ENCODE data around the gene FRY. TPM values are rescaled to one million over a fixed set of nuclear protein-coding genes. Genes with fewer than 3 reads are reported as not detected.

Gene FRY
- total RNA-seq, 1 experiment from 2014 or later = 5.3 TPM

GRCh38 chr13:32016119-32016518 lies 15.5 kb upstream of the FRY start (continued):
- TF ChIP-seq, protein P1, sequence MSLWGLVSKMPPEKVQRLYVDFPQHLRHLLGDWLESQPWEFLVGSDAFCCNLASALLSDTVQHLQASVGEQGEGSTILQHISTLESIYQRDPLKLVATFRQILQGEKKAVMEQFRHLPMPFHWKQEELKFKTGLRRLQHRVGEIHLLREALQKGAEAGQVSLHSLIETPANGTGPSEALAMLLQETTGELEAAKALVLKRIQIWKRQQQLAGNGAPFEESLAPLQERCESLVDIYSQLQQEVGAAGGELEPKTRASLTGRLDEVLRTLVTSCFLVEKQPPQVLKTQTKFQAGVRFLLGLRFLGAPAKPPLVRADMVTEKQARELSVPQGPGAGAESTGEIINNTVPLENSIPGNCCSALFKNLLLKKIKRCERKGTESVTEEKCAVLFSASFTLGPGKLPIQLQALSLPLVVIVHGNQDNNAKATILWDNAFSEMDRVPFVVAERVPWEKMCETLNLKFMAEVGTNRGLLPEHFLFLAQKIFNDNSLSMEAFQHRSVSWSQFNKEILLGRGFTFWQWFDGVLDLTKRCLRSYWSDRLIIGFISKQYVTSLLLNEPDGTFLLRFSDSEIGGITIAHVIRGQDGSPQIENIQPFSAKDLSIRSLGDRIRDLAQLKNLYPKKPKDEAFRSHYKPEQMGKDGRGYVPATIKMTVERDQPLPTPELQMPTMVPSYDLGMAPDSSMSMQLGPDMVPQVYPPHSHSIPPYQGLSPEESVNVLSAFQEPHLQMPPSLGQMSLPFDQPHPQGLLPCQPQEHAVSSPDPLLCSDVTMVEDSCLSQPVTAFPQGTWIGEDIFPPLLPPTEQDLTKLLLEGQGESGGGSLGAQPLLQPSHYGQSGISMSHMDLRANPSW (CRISPR knock-in tag; conservative IDR thresholded peaks at IDR 0.05; ENCODE audit: low read depth) = no peak
- TF ChIP-seq ERG (CRISPR knock-in tag; IDR thresholded peaks at IDR 0.05) (no peak), ELF4 (CRISPR knock-in tag; IDR thresholded peaks at IDR 0.05; ENCODE audit: low read depth) (no peak), SMAD3 (CRISPR knock-in tag; IDR thresholded peaks at IDR 0.05; ENCODE audit: borderline replicate concordance) (no peak), MXD4 (CRISPR knock-in tag; IDR thresholded peaks at IDR 0.05; ENCODE audit: borderline replicate concordance) (no peak), SMAD4 (CRISPR knock-in tag; IDR thresholded peaks at IDR 0.05) (no peak), ZNF138 (CRISPR knock-in tag; conservative IDR thresholded peaks at IDR 0.05) (no peak)
- TF ChIP-seq, protein P2, sequence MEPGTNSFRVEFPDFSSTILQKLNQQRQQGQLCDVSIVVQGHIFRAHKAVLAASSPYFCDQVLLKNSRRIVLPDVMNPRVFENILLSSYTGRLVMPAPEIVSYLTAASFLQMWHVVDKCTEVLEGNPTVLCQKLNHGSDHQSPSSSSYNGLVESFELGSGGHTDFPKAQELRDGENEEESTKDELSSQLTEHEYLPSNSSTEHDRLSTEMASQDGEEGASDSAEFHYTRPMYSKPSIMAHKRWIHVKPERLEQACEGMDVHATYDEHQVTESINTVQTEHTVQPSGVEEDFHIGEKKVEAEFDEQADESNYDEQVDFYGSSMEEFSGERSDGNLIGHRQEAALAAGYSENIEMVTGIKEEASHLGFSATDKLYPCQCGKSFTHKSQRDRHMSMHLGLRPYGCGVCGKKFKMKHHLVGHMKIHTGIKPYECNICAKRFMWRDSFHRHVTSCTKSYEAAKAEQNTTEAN (CRISPR knock-in tag; IDR thresholded peaks at IDR 0.05) = no peak
- TF ChIP-seq, protein P3, sequence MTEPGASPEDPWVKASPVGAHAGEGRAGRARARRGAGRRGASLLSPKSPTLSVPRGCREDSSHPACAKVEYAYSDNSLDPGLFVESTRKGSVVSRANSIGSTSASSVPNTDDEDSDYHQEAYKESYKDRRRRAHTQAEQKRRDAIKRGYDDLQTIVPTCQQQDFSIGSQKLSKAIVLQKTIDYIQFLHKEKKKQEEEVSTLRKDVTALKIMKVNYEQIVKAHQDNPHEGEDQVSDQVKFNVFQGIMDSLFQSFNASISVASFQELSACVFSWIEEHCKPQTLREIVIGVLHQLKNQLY (CRISPR knock-in tag; IDR thresholded peaks at IDR 0.05) = no peak

DNA sequence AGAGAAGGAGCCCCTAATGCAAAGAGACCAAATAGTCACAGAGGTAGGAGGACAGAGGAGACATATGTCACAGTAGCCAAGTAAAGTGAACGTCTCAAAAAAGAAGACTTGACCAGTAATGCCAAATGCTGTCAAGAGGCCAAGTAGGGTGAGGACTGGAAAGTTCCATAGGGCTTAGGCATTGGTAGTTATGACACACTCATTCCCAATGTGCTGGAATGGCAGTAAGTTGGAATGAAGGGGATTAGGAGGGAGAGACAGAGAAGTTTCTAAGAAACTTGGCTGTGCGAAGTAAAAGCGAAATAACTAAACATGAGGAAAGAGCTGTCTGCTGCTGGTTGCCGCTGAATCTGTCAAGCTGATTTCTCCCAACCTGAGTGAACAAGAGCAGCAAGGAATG lies 14.9 kb upstream of the FRY start:
- ChIA-PET CTCF (interaction anchor here (2.2 kb wide), 1 partner anchor 106 kb away, joined by 8 read pairs; no protein-coding TSS in a partner anchor), POLR2A (no interaction called here)
- no peaks in the 10 kb centered on the region for H3K9me3 Mint-ChIP-seq
- no peaks in the 10 kb centered on the region for H3K27me3 Mint-ChIP-seq (ENCODE audit: low read depth)
- DNase-seq (ENCODE audit: low spot score) (no peak), ATAC-seq (no peak)
- no peaks in the 10 kb centered on the region for H3K36me3 Mint-ChIP-seq
- H3K27ac Mint-ChIP-seq = no peak overlapping the region
- peaks cover 3% of the 10 kb centered on the region; the same call in 1 of the 2 replicates for H3K4me1 Mint-ChIP-seq
- H3K4me3 Mint-ChIP-seq = no peak overlapping the region
- TF ChIP-seq, protein P3 (CRISPR knock-in tag; IDR thresholded peaks at IDR 0.05) = no peak
- TF ChIP-seq, protein P4, sequence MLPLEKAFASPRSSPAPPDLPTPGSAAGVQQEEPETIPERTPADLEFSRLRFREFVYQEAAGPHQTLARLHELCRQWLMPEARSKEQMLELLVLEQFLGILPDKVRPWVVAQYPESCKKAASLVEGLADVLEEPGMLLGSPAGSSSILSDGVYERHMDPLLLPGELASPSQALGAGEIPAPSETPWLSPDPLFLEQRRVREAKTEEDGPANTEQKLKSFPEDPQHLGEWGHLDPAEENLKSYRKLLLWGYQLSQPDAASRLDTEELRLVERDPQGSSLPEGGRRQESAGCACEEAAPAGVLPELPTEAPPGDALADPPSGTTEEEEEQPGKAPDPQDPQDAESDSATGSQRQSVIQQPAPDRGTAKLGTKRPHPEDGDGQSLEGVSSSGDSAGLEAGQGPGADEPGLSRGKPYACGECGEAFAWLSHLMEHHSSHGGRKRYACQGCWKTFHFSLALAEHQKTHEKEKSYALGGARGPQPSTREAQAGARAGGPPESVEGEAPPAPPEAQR (CRISPR knock-in tag; IDR thresholded peaks at IDR 0.05) = no peak
- no peak for TF ChIP-seq TCF7 (CRISPR knock-in tag; IDR thresholded peaks at IDR 0.05; ENCODE audit: low read depth)
- no peak for TF ChIP-seq ZNF317 (CRISPR knock-in tag; IDR thresholded peaks at IDR 0.05; ENCODE audit: borderline replicate concordance, low read depth)
- TF ChIP-seq ZNF532 (CRISPR knock-in tag; IDR thresholded peaks at IDR 0.05; ENCODE audit: borderline replicate concordance) = no peak
- TF ChIP-seq ZNF396 (CRISPR knock-in tag; IDR thresholded peaks at IDR 0.05; ENCODE audit: borderline replicate concordance) = no peak
- TF ChIP-seq ZNF281 (CRISPR knock-in tag; IDR thresholded peaks at IDR 0.05) = no peak
- TF ChIP-seq, protein P5, sequence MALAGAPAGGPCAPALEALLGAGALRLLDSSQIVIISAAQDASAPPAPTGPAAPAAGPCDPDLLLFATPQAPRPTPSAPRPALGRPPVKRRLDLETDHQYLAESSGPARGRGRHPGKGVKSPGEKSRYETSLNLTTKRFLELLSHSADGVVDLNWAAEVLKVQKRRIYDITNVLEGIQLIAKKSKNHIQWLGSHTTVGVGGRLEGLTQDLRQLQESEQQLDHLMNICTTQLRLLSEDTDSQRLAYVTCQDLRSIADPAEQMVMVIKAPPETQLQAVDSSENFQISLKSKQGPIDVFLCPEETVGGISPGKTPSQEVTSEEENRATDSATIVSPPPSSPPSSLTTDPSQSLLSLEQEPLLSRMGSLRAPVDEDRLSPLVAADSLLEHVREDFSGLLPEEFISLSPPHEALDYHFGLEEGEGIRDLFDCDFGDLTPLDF (CRISPR knock-in tag; IDR thresholded peaks at IDR 0.05) = no peak
- no peak for TF ChIP-seq GRHL2 (CRISPR knock-in tag; IDR thresholded peaks at IDR 0.05; ENCODE audit: insufficient replicate concordance, severe bottlenecking)
- no peak for TF ChIP-seq MXD4 (CRISPR knock-in tag; IDR thresholded peaks at IDR 0.05; ENCODE audit: borderline replicate concordance)

Data from WTC11 (cell line).